Loucy (cell line): ENCODE data around the gene SYT7.

Experiments used
- H2AFZ ChIP-seq: fragments of 200-600 bp; sonication (generic); 2 replicates; pipeline ENCODE4 v1.6.0; 2016; ENCODE audit warnings: antibody characterized with exemption, mild to moderate bottlenecking, low read length, moderate library complexity
- H3F3A ChIP-seq: fragments of 200-600 bp; 2 replicates; pipeline ENCODE4 v1.6.0; 2016; ENCODE audit warnings: antibody characterized with exemption, low read depth, mild to moderate bottlenecking
- H3K27me3 ChIP-seq: fragments of 200-600 bp; sonication (generic); 2 replicates; pipeline ENCODE4 v1.6.1; 2014; ENCODE audit warnings: low read length, mild to moderate bottlenecking; ENCODE audit not compliant: insufficient read depth, poor library complexity, severe bottlenecking
- H3K36me3 ChIP-seq: fragments of 200-600 bp; sonication (generic); 2 replicates; pipeline ENCODE4 v1.6.1; 2016; ENCODE audit warnings: low read length; ENCODE audit not compliant: insufficient read depth
- H3K4me1 ChIP-seq: fragments of 200-600 bp; sonication (generic); 2 replicates; pipeline ENCODE4 v1.5.1; 2014; ENCODE audit warnings: low read length, mild to moderate bottlenecking; ENCODE audit not compliant: insufficient read depth, poor library complexity, severe bottlenecking
- H3K4me2 ChIP-seq: fragments of 200-600 bp; sonication (generic); 2 replicates; pipeline ENCODE4 v1.6.0; 2014; ENCODE audit warnings: antibody characterized with exemption, low read length, low read depth, mild to moderate bottlenecking; ENCODE audit not compliant: poor library complexity, severe bottlenecking
- H3K4me3 ChIP-seq: fragments of 200-600 bp; sonication (generic); 2 replicates; pipeline ENCODE4 v1.5.1; 2014; ENCODE audit warnings: low read length, mild to moderate bottlenecking, mixed read lengths; ENCODE audit not compliant: poor library complexity, severe bottlenecking
- H3K79me2 ChIP-seq: fragments of 200-600 bp; sonication (generic); 2 replicates; pipeline ENCODE4 v1.6.1; 2014; ENCODE audit warnings: low read length; ENCODE audit not compliant: insufficient read depth
- H3K9ac ChIP-seq: fragments of 200-600 bp; sonication (generic); 2 replicates; pipeline ENCODE4 v1.6.0; 2014; ENCODE audit warnings: mild to moderate bottlenecking, low read depth, low read length, moderate library complexity; ENCODE audit not compliant: poor library complexity, severe bottlenecking
- H3K9me2 ChIP-seq: fragments of 200-600 bp; sonication (generic); replicated peaks from 2 replicates; pipeline ENCODE4 v1.6.1; 2016; ENCODE audit warnings: low read depth, low read length, mixed read lengths
- H3K9me3 ChIP-seq: fragments of 200-600 bp; sonication (generic); 2 replicates; pipeline ENCODE4 v1.6.1; 2014; ENCODE audit warnings: mild to moderate bottlenecking, antibody characterized with exemption, low read length, low read depth; ENCODE audit not compliant: insufficient read depth
- H4K20me1 ChIP-seq: fragments of 200-600 bp; sonication (generic); 2 replicates; pipeline ENCODE4 v1.6.0; 2014; ENCODE audit warnings: antibody characterized with exemption, low read length, mild to moderate bottlenecking; ENCODE audit not compliant: insufficient read depth, poor library complexity, severe bottlenecking
- EZH2phosphoT487 ChIP-seq: fragments of 200-600 bp; IDR thresholded peaks from 2 replicates; pipeline ENCODE4 v1.6.1; 2018; ENCODE audit warnings: antibody characterized with exemption, mild to moderate bottlenecking, moderate library complexity, borderline replicate concordance
- TF ChIP-seq, protein P1 (sequence below): fragments of 200-600 bp; sonication (generic); conservative IDR thresholded peaks from 2 replicates; pipeline ENCODE4 v1.5.1; 2014; ENCODE audit warnings: mild to moderate bottlenecking, antibody characterized with exemption, low read length

The SYT7 gene

GRCh38 chr11:61628662-61628970 lies 47.7 kb upstream of the SYT7 start:
- Histone ChIP-seq H3K9me2 (no peaks in the 10 kb centered on the region), H3K9me3 (no peaks in the 10 kb centered on the region), H3K4me3 (no peak overlapping the region), H3K4me1 (no peaks in the 10 kb centered on the region), H2AFZ (no peak overlapping the region), H3F3A (no peaks in the 10 kb centered on the region), H3K27me3 (no peaks in the 10 kb centered on the region), H4K20me1 (no peaks in the 10 kb centered on the region), H3K79me2 (no peaks in the 10 kb centered on the region), H3K36me3 (no peaks in the 10 kb centered on the region), H3K9ac (no peak overlapping the region), H3K4me2 (no peak overlapping the region)
- TF ChIP-seq, protein P1, sequence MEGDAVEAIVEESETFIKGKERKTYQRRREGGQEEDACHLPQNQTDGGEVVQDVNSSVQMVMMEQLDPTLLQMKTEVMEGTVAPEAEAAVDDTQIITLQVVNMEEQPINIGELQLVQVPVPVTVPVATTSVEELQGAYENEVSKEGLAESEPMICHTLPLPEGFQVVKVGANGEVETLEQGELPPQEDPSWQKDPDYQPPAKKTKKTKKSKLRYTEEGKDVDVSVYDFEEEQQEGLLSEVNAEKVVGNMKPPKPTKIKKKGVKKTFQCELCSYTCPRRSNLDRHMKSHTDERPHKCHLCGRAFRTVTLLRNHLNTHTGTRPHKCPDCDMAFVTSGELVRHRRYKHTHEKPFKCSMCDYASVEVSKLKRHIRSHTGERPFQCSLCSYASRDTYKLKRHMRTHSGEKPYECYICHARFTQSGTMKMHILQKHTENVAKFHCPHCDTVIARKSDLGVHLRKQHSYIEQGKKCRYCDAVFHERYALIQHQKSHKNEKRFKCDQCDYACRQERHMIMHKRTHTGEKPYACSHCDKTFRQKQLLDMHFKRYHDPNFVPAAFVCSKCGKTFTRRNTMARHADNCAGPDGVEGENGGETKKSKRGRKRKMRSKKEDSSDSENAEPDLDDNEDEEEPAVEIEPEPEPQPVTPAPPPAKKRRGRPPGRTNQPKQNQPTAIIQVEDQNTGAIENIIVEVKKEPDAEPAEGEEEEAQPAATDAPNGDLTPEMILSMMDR: no peak
- TF ChIP-seq EZH2phosphoT487: no peak

DNA sequence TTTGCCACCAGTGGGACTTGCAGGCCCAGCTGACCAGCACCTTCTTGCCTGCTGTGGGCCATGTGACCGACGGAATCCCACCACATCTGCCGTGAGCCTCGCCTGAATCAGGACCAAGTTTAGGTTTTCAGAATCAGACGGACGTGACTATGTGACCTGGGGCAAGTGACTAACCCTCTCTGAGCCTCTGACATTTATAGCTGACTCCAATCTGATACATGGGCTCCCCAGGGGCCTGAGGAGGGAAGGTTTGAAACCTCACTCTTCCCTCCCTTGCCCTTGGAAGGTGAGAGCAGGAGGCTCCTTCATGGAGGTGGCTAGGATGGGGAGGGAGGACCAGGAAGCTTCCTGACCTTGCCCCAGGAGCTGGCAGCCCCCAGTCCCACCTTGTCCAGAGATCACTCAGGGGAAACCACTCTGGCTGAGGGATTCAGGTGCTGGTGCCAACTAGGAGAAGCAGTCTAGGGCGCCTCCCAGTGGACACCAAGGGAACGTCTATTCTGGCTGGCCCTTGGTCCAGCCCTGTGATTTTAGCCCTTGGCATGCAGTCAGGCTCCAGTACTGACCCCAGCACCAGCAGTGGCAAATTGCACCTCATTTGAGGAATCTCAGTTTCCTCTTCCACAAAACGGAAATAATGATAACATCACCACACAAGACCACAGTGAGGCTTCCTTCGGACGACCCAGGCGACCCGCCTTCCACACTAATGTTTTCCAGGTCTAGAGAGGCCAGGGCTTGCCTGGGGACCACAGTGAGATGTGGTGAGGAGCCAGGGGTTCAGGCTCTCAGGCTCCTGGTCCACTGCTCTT lies 47.2 kb upstream of the SYT7 start:
- Histone ChIP-seq H3F3A (no peaks in the 10 kb centered on the region), H3K4me3 (no peak overlapping the region), H3K4me1 (no peaks in the 10 kb centered on the region), H3K9me3 (no peaks in the 10 kb centered on the region), H3K36me3 (no peaks in the 10 kb centered on the region), H3K9ac (no peak overlapping the region), H4K20me1 (no peaks in the 10 kb centered on the region), H3K4me2 (no peak overlapping the region), H3K9me2 (no peaks in the 10 kb centered on the region), H2AFZ (no peak overlapping the region), H3K79me2 (no peaks in the 10 kb centered on the region), H3K27me3 (no peaks in the 10 kb centered on the region)
- no peak for TF ChIP-seq EZH2phosphoT487
- TF ChIP-seq, protein P1: peak; percentile 83

DNA sequence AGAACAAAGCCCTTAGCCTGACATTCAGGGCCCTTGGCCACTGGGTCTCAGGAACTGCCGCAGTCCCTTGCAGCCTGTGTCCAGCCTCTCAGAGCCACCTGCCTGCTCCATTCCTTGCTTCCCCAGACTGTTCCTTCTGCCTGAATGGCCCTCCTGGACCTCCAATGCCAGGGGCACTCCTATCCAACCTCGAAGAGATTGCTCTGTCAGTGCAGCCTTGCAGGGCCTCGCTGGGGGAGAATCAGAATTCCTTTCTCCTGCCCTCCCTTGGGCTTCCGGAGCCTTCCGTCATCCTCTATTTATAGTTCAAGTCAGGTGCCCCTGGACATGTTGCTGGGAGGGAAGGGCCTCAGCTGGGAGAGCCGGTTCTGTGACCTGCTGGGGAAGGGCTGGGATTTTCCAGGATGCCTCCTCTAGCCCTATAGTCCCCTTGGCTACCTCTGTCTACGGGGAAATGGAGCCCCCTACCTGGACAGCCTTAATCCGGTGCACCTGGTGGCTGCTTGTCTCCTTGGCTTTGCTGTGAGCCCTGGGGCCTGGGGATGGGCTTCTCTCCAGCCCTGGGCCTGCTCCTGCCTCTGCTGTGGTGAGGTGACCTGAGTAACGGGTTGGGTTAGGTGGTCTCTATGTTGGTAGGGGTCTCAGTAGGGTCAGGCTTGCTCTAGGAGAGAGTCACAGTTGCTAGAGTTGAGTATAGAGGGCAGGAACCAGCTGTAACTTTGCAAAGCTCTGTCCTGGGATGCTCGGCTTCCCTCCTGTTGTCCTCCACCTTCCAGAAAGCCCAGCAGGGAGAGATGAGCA lies 45.9 kb upstream of the SYT7 start:
- H4K20me1 ChIP-seq: no peaks in the 10 kb centered on the region
- no peak overlapping the region for H3K4me2 ChIP-seq
- no peaks in the 10 kb centered on the region for H3K9me2 ChIP-seq
- H3K9me3 ChIP-seq: no peaks in the 10 kb centered on the region
- H3K4me3 ChIP-seq: no peak overlapping the region
- no peaks in the 10 kb centered on the region for H3F3A ChIP-seq
- H3K79me2 ChIP-seq: no peaks in the 10 kb centered on the region
- H2AFZ ChIP-seq: no peak overlapping the region
- H3K27me3 ChIP-seq: no peaks in the 10 kb centered on the region
- H3K9ac ChIP-seq: no peak overlapping the region
- H3K36me3 ChIP-seq: no peaks in the 10 kb centered on the region
- H3K4me1 ChIP-seq: no peaks in the 10 kb centered on the region
- no peak for TF ChIP-seq EZH2phosphoT487
- TF ChIP-seq, protein P1: no peak
